Measurements from ENCODE around the gene UROC1.
A peak's percentile ranks its signal among the peaks of the same experiment; 100 is the strongest.

Gene UROC1

DNA sequence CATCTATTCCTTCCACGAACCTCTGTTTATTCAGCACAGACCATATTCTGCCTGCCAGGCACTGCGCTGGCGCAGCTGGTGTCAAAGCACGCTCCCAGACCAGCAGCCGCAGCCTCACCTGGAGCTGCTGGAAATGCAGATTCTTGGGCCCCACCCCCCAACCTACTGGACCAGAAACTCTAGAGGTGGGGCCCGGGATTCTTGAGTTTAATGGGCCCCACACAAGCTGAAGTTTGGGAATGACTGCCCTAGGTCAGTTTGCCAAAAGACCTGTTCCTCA is 13.4 kb upstream of the UROC1 start:
- DNase-seq: no peak

DNA sequence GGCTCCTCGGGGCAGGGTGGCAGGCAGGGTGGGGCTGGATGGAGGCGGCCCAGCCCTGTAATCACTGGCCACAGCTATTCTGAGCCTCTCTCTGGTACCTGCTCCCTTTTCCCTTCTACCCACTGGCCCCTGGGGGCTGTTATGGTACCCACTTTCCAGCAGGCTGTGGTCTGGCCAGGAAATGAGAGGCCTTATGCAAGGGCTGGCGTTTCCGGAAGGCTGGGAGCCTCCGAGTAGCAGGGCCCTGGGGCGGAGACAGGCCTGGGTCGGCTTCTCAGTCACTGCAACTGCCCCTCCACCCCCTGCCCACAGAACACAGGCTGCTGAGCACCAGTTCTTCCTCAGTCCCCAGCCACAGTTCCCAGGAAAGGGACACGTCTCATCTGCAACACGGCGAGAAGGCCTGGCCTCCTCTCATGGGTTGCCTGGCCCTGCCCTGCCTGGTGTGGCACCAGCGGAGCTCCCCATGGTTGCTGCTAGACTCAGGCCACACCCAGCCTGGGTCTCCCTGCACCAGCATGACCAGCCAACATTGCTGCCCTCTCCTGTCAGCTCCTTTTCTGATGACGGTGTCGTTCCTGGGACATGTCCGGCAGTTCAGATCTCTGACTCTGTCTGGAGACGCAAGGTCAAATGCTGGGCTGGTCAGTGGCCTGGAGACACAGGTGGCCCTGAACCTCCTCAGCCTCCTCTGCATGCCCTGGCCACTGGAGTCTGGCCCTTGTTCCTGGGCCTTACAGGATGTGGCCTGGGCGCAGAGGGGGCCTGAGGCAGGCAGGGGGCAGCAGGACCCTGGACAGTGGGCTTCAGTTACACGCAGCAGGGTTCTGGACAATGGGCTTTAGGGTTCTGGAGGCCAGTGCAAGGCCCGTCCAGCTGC is 12.8 kb upstream of the UROC1 start:
- DNase-seq: peak in 5 of 51 donors; percentile 5 to 31 (median 21)

DNA sequence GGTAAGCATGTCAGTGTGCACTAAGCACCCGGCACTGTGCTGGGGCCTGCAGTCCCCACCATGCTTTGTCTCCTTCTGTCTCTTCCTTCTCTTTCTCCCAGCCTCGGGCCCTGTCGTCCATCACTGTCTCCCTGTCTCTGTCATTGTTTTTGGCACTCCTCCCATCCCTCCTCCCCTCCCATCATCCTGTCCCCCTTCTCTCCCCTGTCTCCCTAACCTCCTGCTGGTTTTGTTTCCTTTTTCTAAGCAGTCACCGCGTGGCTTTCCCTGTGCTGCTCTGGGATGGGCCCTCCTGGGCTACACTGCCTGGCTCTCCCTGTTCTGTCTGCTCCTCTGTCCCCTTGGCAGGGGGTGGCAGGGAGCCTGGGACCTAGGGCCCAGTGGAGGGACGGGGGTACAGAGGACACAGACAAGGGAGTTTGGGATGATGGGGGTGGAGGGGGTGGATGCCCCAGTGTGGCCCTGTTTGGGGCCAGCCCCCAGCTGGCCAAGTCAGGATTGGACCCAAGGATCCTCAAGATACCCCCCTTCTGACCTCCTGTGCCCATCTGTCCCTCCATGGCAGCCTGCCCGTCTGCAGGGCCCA is 12.1 kb upstream of the UROC1 start:
- no peak for DNase-seq

DNA sequence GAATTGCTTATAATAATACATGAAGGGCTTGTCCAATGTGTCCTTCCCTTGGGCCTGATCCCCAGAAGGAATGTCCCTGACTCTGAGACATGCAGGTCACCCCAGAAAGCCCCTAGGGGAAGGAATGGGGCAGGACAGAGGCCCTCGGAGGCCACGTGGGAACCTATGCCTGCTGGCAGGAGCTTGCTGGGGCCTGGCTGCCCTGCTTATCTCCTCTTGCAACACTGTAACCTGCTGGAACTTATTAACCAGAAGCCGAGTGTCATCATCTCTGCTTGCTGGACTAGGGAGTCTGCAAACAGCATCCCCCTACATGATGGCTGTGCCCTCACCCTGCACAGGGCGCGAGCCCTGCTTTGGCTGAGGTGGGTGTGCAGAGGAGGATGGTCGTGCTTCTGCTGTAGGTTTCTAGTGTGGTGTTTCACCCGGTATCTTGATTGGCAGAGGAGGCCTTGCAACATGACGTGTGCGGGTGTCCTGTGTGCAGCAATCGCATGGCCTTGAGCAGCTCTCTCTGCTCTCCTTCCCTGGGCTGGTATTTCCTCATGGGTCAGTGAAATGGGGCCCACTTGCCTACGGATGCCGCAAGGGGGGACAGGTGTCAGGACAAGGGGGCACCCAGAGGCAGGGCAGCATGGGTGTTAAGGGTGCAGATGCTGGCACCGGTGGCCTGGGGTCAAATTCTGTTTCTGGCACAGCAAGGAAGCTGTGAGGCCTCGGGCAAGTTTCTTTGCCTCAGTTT is 11.4 kb upstream of the UROC1 start:
- no peak for DNase-seq

DNA sequence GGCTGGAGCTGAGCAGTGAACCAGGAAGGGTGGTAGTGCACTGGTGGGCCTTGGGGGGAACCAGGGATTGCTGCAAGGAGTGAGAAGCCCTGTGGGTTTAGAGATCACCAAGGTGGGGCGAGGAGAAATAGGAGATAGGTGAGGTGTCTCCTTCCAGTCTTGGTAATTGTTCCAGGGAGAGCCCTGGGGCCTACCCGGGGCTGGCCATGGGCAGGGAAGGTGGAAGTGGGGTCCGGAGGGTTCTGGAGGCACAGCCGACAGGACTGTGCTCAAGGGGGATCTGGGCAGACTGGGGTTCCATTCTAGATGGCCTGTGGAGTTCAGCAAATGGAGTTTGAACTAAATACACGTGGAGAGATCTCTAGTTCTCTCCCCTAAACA is 10.8 kb upstream of the UROC1 start:
- DNase-seq: no peak

DNA sequence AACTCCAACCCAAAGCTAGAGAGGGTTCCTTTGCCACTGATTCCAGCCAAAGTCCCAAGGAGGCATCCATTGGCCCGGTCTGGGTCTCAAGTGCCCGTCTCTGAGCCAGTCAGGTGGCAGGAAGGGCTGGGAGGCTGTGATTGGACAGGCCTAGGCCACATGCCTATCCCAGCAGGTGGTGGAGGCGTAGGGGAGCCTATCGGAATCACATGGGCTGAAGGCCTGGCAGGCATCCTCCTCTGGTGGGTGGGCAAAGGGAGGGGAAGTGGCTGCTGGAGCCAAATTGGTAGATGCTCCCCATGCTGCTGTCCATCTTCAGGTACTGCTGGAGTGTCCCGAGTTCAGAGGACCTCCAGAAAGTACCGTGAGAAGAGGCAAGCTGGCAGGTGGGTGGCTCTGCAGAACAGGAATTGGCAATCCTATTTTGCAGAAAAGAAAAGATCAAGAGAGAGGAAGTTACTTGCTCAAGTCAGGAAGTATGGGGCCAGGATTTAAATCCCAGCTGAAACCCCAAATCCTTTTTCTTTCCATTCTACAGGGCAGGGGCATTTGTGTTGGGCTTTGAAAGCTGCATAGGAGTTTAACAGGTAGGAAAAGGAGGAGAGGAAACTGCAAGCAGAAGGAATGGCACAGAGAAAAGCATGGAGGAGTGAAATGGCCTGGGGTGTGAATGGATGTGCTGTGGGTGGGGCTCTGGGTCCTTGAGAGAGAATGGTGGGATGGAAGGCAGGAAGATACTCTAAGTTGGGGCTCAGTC is 10.1 kb upstream of the UROC1 start:
- DNase-seq: no peak

DNA sequence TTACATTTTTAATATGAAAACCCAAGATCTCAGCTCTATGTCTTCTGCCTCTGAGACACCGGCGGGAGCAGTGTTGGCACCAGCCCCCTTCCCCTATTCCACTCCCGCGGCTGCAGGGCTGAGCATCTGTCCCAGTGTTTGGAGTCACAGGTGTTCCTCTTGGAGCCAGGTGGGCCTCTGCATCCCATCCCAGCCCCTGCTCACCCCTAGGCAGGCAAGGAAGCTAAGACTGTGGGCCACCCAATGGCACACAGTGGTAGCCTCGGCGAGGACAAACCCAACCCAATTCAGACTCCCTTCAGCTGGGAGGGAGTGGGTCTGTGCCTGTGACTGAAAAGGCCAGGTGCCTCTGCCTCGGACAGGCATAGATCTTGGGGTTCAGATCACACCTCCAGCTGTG is 9.4 kb upstream of the UROC1 start:
- no peak for DNase-seq

DNA sequence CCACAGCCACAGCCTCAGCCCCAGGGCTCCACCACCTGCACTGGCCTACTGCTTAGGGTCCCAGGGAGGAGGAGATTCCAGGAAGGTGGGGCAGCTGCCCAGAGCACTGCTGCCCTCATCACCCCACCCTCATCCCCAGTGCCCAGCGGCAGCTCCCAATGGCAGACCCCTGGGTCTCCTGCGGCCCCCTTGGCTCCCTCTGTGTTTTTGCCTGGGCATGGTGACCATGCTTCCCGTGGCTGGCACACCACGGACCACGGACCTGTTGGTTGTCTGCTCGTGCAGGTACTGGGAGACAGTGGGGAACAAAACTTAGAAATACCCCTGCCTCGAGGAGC is 9.1 kb upstream of the UROC1 start:
- DNase-seq: no peak

DNA sequence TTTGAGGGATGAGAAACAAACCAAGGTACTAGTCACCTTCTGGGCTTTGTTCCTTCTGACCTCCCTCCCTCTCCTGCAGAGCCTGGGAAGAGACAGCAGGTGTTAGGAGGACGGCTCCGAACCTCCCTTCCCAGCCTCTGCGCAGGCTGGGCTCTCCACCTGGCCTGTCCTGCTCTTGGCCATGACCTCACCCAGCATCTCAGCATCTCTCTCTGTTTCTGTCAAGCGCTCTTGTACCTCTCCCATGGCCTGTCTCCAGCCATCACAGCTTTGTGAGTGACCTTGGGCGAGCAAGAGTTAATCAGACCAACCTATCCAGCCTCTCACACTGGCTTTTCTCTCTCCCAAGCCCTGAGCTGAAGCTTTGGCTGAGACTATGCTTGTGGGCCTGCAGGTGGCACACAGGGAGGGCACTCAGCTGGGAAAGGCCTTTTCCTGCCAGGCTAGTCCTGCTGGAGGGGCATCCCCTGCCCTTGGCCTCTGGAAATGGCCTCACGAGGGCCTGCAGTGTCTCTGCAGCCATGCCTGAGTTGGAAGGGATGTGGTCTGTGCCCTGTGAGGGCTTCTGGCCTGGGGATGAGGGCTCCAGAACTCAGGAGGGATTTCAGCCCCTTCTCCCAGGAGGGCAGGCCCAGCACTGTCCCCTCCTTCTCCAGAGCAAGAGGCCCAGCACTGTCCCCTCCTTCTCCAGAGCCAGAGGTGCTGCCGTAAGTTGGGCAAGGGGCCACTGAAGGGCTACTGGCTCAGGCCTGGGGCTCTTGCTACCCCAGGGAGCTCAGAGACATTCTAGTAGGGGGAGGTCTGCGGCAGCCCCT is 8.5 kb upstream of the UROC1 start:
- DNase-seq: no peak

DNA sequence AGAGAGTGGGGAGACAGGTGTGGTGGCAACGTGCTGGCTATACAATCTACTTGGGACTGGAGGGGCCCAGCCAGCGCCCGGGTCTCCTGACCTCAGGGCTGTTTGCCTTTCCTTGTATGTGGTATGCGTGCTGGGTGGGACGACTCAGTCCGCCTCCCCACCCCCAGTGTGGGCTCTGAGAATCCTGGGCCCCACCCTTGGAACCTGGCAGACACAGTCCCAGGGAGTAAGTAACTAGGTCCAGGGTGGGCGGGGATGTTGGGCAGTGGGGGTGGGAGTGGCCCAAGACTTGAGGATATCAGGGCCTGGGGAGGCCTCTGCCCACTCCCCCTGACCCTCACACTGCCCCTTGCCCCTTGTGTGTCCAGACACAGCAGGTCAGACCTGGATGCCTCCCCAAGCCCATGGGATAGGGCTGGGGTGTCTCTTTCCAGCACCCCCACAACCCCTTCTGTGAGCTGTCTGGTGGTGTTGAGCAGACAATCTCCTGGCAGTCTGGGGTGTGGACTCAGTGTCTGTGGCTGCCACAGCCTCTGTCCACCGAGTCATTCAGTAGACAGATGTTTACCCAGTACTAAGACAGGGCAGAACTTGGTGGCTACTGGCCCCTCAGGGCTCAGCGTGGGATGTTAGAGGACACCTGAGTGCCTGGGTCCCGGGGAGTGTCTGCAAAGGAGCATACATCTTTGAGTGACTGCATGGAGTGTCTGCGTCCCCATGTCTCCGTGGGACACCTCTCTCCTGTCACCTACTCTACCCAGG is 7.7 kb upstream of the UROC1 start:
- DNase-seq: no peak

DNA sequence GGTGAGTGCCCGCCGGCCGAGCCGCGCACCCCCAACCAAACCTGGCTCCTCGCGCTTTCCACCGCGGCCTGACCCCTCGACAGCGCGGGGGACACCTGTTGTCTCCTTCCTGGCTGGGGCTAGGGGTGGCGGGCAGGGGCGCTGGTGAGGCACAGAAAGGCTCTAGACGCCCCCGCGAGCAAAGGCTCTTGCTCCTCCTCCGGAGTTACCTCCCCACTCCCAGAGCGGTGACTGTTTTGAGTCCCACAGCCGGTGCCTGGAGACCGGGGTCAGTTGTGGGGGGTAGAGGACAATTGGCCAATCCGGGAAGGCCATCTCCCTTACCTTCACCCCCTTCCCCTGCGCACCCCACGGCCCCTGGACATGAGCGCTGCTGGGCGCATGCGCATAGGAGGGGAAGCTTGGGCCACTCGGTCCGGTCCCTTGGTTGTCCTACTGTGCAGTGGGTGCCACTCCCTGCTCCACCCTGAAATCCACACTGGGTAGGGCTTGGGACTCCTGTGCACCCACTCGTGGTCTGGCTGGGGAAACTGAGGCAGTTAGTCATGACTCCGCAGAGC is 6.9 kb upstream of the UROC1 start:
- DNase-seq: peak in 1 of 51 donors; percentile 44

DNA sequence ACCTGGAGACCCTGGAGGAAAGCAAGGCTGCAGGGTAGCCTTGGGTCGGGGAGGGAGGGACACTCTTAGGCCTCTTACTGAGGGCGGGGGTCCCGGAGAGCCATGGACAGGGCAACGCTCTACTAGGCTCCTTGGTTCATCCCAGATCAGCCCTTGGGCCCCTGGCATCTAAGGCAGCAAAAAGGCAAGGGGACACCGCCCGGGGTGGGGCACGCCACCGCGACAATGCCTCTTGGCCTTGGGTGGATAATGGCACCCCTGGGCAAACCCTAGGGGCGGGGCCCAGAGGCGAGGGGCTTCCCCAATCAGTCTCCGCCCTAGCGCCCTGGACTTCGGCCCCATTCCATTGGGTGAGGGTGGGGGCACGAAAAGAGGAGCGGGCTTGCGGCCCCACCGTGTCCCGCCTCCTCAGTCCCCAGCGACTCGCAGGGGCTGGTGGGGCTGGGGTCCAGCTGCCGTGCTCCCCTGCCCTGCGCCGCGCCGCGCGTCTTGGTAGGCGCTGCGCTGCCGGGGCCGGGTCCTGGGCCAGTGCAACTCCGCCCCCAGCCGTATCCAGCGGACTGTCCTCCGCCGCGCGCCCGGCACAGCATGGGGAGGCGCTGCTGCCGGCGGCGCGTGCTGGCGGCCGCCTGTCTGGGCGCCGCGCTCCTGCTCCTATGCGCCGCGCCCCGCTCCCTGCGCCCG is 6.3 kb upstream of the UROC1 start, which contains the start of gene CHST13:
Gene CHST13 (plus strand): TSS at position 411 of the 684 bp plus-strand sequence. CDS start 178 bp downstream, at position 589.
- DNase-seq: peak in 3 of 51 donors; percentile 13 to 41 (median 29)

DNA sequence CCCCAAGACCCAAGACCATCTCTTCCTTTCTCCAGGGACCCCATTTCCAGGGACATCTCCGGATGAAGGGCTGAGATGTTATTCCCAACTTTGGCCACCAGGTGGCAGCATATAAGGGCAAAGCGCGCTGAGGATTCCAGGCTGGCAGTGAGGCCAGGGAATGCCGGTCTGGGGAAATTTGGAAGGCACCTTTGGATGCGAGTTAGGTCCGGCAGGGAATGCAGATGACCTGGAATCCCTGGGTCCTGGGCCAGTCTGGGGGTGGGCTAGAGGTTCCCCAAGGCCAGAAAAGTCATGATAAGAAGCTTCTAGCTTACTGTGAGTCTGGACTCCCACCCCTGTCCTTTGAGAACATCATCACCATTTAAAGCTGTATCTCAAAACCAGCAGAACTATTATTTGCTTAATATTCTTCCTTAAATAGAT is 4.8 kb upstream of the UROC1 start:
- peak in 37 of 51 donors; percentile 11 to 69 (median 40) for DNase-seq

DNA sequence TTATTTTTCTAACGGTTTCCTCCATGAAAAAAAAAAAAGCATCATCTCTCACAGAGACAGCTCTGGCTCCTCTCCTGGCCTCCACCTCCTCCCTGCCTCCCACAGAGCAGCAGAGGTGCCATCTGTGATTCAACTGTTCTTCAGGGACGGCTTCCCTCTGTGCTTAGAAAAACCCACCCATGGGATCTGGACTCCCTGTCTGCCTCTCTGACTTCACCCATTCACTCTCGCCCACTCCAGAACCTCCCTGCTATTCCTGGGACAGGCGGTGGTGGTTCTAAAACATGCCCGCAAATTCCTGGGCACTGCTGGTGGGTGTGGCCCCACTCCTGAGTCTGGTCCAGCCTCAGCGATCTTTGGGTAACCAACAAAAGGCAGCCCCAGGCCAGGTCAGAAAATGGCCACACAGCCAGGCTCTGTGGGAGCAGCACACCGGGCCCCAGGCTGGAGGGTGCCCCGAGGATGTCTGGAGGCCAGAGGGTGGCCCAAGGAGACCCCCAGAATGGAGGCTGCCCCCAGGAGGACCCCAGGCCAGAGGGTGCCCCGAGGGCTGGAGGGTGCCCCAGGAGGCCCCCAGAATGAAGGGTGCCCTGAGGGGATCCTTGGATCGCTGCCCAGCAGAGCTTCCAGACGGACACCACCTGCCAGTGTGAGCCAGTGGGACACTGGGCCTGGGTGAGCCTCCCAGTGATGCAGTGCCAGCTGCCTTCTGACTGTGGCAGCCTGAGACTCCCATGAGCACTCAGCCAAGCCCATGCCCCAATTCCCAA is 3.7 kb upstream of the UROC1 start:
- peak in 1 of 51 donors; percentile 62 for DNase-seq

DNA sequence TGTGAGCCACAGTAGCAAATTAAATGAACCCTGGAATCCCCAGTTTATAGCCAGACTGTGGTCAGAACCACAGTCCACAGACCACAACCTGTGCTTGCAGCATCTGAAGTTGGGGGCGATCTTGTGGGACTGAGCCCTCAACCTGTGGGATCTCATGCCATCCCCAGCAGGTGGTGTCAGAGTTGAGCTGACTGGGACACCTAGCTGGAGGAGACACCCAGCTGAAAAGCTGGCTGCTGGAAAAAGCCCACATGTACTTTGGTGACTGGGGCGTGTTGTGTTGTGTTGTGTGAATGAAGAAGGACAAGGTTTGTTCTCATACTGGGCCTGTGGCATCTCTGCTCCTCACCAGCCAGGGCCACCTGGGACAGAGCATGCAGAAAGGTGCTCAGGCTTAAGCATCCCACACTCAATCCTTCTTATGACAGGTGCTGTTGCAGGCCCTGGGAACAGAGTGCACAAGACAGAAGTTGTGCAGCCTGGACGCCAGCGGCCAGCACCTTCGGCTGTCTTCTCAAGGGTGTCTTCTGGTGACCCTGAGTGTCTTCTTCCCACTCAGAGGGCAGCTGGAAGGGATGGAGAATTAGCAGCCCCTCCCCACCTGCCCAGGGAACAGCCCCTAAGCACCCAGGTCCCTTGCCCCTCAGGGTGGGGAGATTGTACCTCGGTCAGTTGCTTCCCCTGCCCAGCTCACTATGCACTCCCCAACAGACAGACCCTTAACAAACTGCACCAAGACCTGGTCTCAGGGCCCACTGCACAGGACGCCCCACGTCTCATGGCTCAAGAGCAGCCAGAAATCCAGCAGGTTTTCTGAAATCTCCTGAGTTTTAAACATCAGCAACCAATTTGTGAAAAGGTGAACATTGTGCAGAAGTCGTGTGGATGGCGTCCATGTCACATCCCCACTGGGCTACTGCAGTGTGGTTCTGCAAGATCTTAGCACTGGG is 2.2 kb upstream of the UROC1 start:
- DNase-seq: no peak

DNA sequence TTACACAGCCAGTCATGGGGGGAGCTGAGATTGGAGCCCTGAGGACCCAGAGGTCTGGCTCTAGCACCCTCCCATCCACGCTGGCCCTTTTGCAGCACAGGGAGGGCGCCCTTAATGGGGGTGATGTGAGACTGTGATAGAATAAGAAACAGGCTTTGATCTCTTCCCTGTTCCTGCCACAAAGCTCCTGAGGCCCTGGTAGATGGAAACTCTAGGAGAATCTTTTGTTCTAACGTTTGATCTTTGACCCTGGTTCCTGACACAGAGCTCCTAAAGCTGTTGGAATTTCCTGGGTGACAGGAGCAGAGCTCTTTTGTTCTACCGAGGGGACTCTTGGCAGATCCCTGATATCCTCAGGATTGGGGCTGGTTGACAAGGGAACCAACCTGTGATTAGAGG is 1.2 kb upstream of the UROC1 start:
- DNase-seq: no peak

Data from hypothalamus (tissue), 51 donors.